Heart left ventricle (tissue), 13 donors: Measurements from ENCODE around the gene ELMOD3.
A peak's percentile ranks its signal among the peaks of the same experiment; 100 is the strongest.

Source experiments
- POLR2A ChIP-seq, 2 donors: fragments of 450-650 bp; IDR thresholded peaks; one replicate each; pipeline ENCODE4 v1.6.1; 2017; ENCODE audit warnings: antibody characterized with exemption in 2 of 2, mild to moderate bottlenecking in 2 of 2, moderate library complexity in 2 of 2
- TF ChIP-seq, protein P1 (sequence below), 12 donors: fragments of 200-600 bp; sonication (generic) in 4 of 12; IDR thresholded peaks; one replicate each; pipeline versions ENCODE4 v1.5.0 to v1.8.0; 2018 to 2022; ENCODE audit warnings: antibody characterized with exemption in 12 of 12, mild to moderate bottlenecking in 5 of 12
- donor health status: ischemic (EF 13 %, LVEDD 7.1; RV severe dilation, severe dysfunction).
- donor health status: DM: no; HTN: yes; CAD: no.
- donor health status: DM: no; HTN: no; CAD: no.
- donor health status: ischemic (EF 25% LVEDD 6.9; RV normal size, moderate dysfunction).
- donor health status: ischemic (EF 25% LVEDD 5.7; RV mildly dilated, moderate dysfunction).
- donor health status: ischemic (EF 35%, LVEDD 5.7; RV mildly dilated, moderate dysfunction).
- donor health status: nonischemic (EF 11% LVEDD 7.7; RV severe dilation, severe dysfunction).
- donor health status: DM: yes; HTN: yes; CAD: no.
- donor health status: PGD.
- donor health status: ischemic (EF 29% LVEDD 5.4; RV normal size, mild dysfunction).
- donor health status: nonischemic (EF 23%, LVEDD 6.1; RV moderate dilation, normal function).

DNA sequence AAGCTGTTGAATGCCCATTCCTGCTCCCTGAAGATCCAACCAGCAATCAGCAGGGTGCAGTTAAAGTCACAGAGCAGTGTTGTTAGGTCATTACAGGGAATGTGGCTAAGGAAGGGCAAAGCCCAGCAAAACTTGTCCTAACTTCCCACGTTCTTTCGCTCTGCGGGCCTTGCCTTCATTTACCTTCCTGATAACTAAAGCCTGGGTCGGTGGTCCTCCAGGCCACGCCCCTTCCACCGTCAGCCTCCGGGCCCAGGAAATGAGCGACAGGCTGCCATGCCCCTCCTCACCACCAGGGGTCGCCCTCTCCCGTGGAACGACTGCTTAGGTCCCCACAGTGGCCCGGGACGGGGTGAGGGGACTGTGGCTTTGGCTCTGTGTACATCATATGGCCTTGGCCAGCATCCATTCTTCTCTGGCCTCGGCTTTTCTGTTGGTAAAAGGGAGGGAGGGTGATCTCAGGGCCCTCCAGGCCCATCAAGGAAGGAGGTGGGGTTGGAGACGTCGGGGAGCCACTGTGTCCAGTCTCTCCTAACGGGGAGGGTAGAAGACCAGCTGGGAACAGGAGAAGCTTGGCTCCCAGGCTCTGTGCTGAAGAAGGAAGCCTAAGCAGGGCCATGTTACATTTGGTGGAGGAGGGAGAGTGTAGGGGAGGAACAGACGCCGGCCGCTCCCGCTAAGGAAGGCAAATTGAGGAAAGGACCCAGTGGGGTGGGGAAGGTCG lies 66.1 kb downstream of the ELMOD3 start:
- TF ChIP-seq, protein P1, sequence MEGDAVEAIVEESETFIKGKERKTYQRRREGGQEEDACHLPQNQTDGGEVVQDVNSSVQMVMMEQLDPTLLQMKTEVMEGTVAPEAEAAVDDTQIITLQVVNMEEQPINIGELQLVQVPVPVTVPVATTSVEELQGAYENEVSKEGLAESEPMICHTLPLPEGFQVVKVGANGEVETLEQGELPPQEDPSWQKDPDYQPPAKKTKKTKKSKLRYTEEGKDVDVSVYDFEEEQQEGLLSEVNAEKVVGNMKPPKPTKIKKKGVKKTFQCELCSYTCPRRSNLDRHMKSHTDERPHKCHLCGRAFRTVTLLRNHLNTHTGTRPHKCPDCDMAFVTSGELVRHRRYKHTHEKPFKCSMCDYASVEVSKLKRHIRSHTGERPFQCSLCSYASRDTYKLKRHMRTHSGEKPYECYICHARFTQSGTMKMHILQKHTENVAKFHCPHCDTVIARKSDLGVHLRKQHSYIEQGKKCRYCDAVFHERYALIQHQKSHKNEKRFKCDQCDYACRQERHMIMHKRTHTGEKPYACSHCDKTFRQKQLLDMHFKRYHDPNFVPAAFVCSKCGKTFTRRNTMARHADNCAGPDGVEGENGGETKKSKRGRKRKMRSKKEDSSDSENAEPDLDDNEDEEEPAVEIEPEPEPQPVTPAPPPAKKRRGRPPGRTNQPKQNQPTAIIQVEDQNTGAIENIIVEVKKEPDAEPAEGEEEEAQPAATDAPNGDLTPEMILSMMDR (IDR thresholded peaks at IDR 0.05): peak in 11 of 12 donors; percentile 98 to 100 (median 100)
- no peak for TF ChIP-seq POLR2A (IDR thresholded peaks at IDR 0.05)
